BJ (cell line): ENCODE results near the gene MRE11. TPM values are rescaled to one million over a fixed set of nuclear protein-coding genes. Genes with fewer than 3 reads are reported as not detected.

Source experiments
- CTCF ChIA-PET: fragments of 350-600 bp; formaldehyde crosslinking; extraction: SDS; loops from one replicate; lab custom pipeline; 2021; ENCODE audit warnings: antibody characterized with exemption, inconsistent platforms; lab: Yijun Ruan, JAX
- POLR2A ChIA-PET: fragments of 300-600 bp; sonication (Branson Sonifier 250); formaldehyde crosslinking; extraction: SDS; loops from one replicate; lab custom pipeline; 2021; ENCODE audit warnings: antibody characterized with exemption; lab: Charles Lee
- DNase-seq: peaks from one replicate; pipeline ENCODE4 v3.0.0-alpha.2; 2011; ENCODE audit warnings: low read depth
- H3K27me3 ChIP-seq: 2 replicates; pipeline ENCODE4 v1.6.0; 2011; ENCODE audit warnings: low read length; ENCODE audit not compliant: control insufficient read depth, insufficient read depth
- H3K36me3 ChIP-seq: 2 replicates; pipeline ENCODE4 v1.5.1; 2011; ENCODE audit warnings: low read length; ENCODE audit not compliant: control insufficient read depth, insufficient read depth
- H3K4me3 ChIP-seq: 2 replicates; pipeline ENCODE4 v1.5.1; 2011; ENCODE audit warnings: low read depth, mild to moderate bottlenecking, control low read depth, low read length
- polyA plus RNA-seq: library from polyadenylated mRNA; depleted of rRNA; stranded (reverse); fragments of >200 nt; gene quantifications from 2 replicates; pipeline ENCODE4 v1.2.3, GENCODE V29; 2011
- TF ChIP-seq, protein P1 (sequence below): IDR thresholded peaks from 2 replicates; pipeline ENCODE4 v1.5.1; 2011; ENCODE audit warnings: low read depth, mild to moderate bottlenecking, control low read depth, inconsistent platforms, low read length, moderate library complexity; ENCODE audit not compliant: insufficient read depth

MRE11 gene
- polyA plus RNA-seq, 1 experiment = 2.6 TPM

DNA sequence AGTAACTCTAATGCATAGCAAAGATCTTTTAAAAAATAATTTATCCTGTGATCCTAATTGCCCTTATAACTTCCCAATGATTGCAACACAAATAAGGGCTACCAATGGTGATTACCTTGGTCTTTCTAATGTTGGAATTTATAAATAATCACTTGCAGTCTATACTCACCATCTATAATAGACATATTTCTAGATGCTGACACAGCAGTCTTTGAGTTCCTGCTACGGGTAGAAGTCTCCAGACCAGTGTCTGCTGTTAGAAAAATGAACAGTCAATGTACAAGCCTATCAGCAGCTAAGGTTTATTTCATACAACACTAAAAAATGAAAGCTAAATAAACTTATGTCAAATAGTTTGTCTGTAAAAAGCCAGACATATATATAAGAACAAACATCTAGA is 48.0 kb downstream of the MRE11 start:
- CTCF ChIA-PET = interaction anchor here (1.2 kb wide), 2 partner anchors 28 to 524 kb away, joined by 3 to 4 read pairs; no protein-coding TSS in a partner anchor
- no peak for DNase-seq
- POLR2A ChIA-PET = no interaction called here
- TF ChIP-seq, protein P1, sequence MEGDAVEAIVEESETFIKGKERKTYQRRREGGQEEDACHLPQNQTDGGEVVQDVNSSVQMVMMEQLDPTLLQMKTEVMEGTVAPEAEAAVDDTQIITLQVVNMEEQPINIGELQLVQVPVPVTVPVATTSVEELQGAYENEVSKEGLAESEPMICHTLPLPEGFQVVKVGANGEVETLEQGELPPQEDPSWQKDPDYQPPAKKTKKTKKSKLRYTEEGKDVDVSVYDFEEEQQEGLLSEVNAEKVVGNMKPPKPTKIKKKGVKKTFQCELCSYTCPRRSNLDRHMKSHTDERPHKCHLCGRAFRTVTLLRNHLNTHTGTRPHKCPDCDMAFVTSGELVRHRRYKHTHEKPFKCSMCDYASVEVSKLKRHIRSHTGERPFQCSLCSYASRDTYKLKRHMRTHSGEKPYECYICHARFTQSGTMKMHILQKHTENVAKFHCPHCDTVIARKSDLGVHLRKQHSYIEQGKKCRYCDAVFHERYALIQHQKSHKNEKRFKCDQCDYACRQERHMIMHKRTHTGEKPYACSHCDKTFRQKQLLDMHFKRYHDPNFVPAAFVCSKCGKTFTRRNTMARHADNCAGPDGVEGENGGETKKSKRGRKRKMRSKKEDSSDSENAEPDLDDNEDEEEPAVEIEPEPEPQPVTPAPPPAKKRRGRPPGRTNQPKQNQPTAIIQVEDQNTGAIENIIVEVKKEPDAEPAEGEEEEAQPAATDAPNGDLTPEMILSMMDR = no peak
- Histone ChIP-seq H3K27me3 (no peaks in the 10 kb centered on the region), H3K4me3 (no peak overlapping the region), H3K36me3 (no peaks in the 10 kb centered on the region; the same call in 1 of the 2 replicates)

DNA sequence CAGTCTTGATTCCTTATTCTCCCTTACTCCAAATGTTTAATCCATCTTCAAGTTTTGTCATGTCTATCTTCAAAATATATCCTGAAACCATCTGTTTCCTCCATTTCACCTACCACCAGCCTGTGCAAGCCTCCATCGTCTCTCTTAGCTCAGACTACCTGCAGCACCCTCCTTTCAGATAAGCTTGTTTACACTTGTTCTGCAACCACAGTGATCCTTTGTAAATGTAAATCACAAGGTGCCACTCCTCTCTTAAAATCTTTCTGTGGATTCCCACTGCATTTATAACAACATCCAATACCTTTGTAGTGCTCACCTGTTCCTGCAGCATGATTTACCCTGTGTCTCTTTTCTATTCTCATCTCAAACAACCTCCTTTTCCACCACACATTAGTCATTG is 60.6 kb downstream of the MRE11 start:
- CTCF ChIA-PET = interaction anchor here (1.6 kb wide), 1 partner anchor 122 kb away, joined by 3 read pairs; no protein-coding TSS in a partner anchor
- Histone ChIP-seq H3K27me3 (no peaks in the 10 kb centered on the region), H3K36me3 (peaks cover 2% of the 10 kb centered on the region; the same call in 1 of the 2 replicates), H3K4me3 (no peak overlapping the region)
- no peak for DNase-seq
- TF ChIP-seq, protein P1 = no peak
- POLR2A ChIA-PET = no interaction called here

DNA sequence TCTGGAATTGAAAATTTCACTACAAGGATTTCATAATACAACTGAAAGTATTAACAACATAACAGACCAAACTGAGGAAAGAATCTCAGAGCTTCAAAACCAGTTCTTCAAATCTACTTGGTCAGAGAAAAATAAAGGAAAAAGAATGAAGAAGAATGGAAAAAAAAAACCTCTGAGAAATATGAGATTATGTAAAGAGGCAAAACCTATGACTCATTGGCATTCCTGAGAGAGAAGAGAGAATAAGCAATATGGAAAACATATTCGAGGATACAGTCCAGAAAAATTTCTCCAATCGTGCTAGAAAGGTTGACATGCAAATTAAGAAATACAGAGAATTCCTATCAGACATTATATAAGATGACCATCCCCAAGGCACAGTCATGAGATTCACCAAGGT is 69.0 kb downstream of the MRE11 start:
- TF ChIP-seq, protein P1 = no peak
- CTCF ChIA-PET = interaction anchor here (1.0 to 2.2 kb wide), 4 partner anchors 9 to 529 kb away, joined by 3 to 10 read pairs (median 4); no protein-coding TSS in a partner anchor
- POLR2A ChIA-PET = interaction anchor here (0.6 kb wide), 1 partner anchor 153 kb away, joined by 4 read pairs; no protein-coding TSS in a partner anchor
- DNase-seq = no peak
- no peak overlapping the region for H3K4me3 ChIP-seq
- peaks cover 4% of the 10 kb centered on the region; the same call in 1 of the 2 replicates for H3K36me3 ChIP-seq
- no peaks in the 10 kb centered on the region for H3K27me3 ChIP-seq

DNA sequence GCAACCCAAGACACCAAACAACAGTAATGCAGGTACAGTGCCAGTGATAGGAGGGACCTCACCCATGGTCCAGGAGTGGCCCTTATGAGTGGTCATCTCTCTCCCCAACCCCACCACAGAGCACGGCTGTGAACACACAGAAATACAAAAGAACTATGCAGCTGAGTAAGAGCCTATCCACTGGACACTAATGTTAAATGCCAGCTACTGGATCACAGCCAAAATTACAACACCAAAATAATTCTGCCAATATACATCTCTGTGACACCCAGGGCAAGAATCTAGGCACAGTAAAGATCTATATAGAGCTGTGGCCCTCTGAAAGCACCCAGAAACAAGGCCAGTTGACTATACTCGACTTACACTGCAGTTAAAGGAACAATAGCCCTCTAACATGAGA is 69.6 kb downstream of the MRE11 start:
- POLR2A ChIA-PET = interaction anchor here (0.6 kb wide), 1 partner anchor 152 kb away, joined by 4 read pairs; no protein-coding TSS in a partner anchor
- Histone ChIP-seq H3K36me3 (0 out of 2 replicates have a peak, but pooled peaks cover 3% of the 10 kb centered on the region), H3K27me3 (no peaks in the 10 kb centered on the region), H3K4me3 (no peak overlapping the region)
- CTCF ChIA-PET = interaction anchor here (1.0 to 2.2 kb wide), 5 partner anchors 15 to 529 kb away, joined by 3 to 10 read pairs (median 3); no protein-coding TSS in a partner anchor
- TF ChIP-seq, protein P1 = no peak
- DNase-seq = no peak

DNA sequence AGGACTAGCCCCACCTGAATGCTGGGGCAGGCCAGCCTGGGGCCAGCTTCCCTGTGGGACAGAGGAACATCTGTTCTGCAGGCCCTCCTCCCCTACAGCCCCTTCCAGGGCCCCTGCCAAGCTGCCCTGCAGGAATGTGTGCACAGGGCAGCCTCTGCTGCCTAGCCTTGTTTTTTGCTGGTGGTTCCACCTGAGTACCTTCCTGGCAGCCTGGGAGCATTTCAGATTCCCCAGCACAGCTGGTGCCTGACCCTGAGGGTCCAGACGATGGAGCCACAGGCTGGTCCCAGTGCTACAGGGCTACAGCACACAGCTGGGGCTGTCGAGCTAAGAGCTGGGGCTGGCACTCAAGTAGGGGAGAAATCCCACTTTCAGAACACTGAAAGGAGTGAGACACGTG is 70.1 kb downstream of the MRE11 start:
- CTCF ChIA-PET = interaction anchor here (1.3 to 2.2 kb wide), 3 partner anchors 31 to 528 kb away, joined by 3 to 10 read pairs (median 3); no protein-coding TSS in a partner anchor
- TF ChIP-seq, protein P1 = no peak
- POLR2A ChIA-PET = no interaction called here

More for the DNA sequence above, 70.1 kb downstream of the MRE11 start:
- Histone ChIP-seq H3K27me3 (no peaks in the 10 kb centered on the region), H3K4me3 (no peak overlapping the region), H3K36me3 (0 out of 2 replicates have a peak, but pooled peaks cover 3% of the 10 kb centered on the region)
- DNase-seq = no peak
